ENCODE data around the gene AKAP6. TPM values are rescaled to one million over a fixed set of nuclear protein-coding genes. Genes with fewer than 3 reads are reported as not detected.

The AKAP6 gene
- total and polyA plus RNA-seq, 10 of the 15 experiments (the other 5 are each of a cell fraction or from before 2014, with no cell fraction given) = 0.35 to 5.9 (median 2.2) TPM

- TF ChIP-seq ZBTB4 (CRISPR knock-in tag; IDR thresholded peaks at IDR 0.05) (no peak), E4F1 (IDR thresholded peaks at IDR 0.05; ENCODE audit: borderline replicate concordance, partially characterized antibody) (no peak), E2F4 (IDR thresholded peaks at IDR 0.05; ENCODE audit: low read depth, low read length) (no peak), CUX1 (IDR thresholded peaks at IDR 0.05; ENCODE audit: insufficient replicate concordance, low read depth, low read length) (no peak), ATF7 (IDR thresholded peaks at IDR 0.05; ENCODE audit: low read depth) (no peak)
These were observed 4.5 kb upstream of the AKAP6 start (continued) for GRCh38 chr14:32324601-32325000.
